ENCODE results near the gene MARK2.

The MARK2 gene

GRCh38 chr11:63951779-63952536 lies 113.0 kb downstream of the MARK2 start:
- TF ChIP-seq REST (IDR thresholded peaks at IDR 0.05; ENCODE audit: insufficient read depth in 1 of 2, low read depth in 2 of 2, low read length in 2 of 2) (no peak), TAF1 (IDR thresholded peaks at IDR 0.05; ENCODE audit: borderline replicate concordance, insufficient read depth, low read length) (no peak), FOXP2 (optimal IDR thresholded peaks at IDR 0.05; ENCODE audit: borderline replicate concordance, extremely low read depth, extremely low read length, insufficient read depth) (no peak), SIN3A (IDR thresholded peaks at IDR 0.05; ENCODE audit: borderline replicate concordance, insufficient read depth, low read length) (no peak), POLR2AphosphoS5 (IDR thresholded peaks at IDR 0.05; ENCODE audit: low read depth, low read length) (no peak)

GRCh38 chr11:63952570-63952969 lies 113.7 kb downstream of the MARK2 start:
- TF ChIP-seq FOXP2 (optimal IDR thresholded peaks at IDR 0.05; ENCODE audit: borderline replicate concordance, extremely low read depth, extremely low read length, insufficient read depth) (no peak), SIN3A (IDR thresholded peaks at IDR 0.05; ENCODE audit: borderline replicate concordance, insufficient read depth, low read length) (no peak), POLR2AphosphoS5 (IDR thresholded peaks at IDR 0.05; ENCODE audit: low read depth, low read length) (no peak), TAF1 (IDR thresholded peaks at IDR 0.05; ENCODE audit: borderline replicate concordance, insufficient read depth, low read length) (no peak), REST (IDR thresholded peaks at IDR 0.05; ENCODE audit: insufficient read depth in 1 of 2, low read depth in 2 of 2, low read length in 2 of 2) (no peak)

GRCh38 chr11:63958008-63958407 lies 119.1 kb downstream of the MARK2 start:
- TF ChIP-seq FOXP2 (optimal IDR thresholded peaks at IDR 0.05; ENCODE audit: borderline replicate concordance, extremely low read depth, extremely low read length, insufficient read depth) = no peak
- TF ChIP-seq POLR2AphosphoS5 (IDR thresholded peaks at IDR 0.05; ENCODE audit: low read depth, low read length) = no peak
- no peak for TF ChIP-seq SIN3A (IDR thresholded peaks at IDR 0.05; ENCODE audit: borderline replicate concordance, insufficient read depth, low read length)
- no peak for TF ChIP-seq TAF1 (IDR thresholded peaks at IDR 0.05; ENCODE audit: borderline replicate concordance, insufficient read depth, low read length)
- no peak for TF ChIP-seq REST (IDR thresholded peaks at IDR 0.05; ENCODE audit: insufficient read depth in 1 of 2, low read depth in 2 of 2, low read length in 2 of 2)
